Stimulated activated CD4-positive, alpha-beta T cell treated with anti-CD3 and anti-CD28 coated beads, Interleukin-15, amount 100 ng/mL, for 24 hours (primary cell): ENCODE data around the gene PSMB4.

Experiments used
- DNase-seq: peaks from one replicate; pipeline ENCODE4 v3.0.0-alpha.2; 2020

Gene PSMB4

GRCh38 chr1:151444783-151445177 is 45.4 kb downstream of the PSMB4 start:
- DNase-seq, result no peak

- no peak for DNase-seq
Measured at GRCh38 chr1:151447696-151448095, 48.3 kb downstream of the PSMB4 start.
